Endothelial cell (in vitro differentiated cells): ENCODE measurements around the gene MYLK2. TPM values are rescaled to one million over a fixed set of nuclear protein-coding genes. Genes with fewer than 3 reads are reported as not detected.

Experiments used
- DNase-seq: peaks from one replicate; pipeline ENCODE4 v3.0.0; 2021; ENCODE audit warnings: low spot score
- H3K27ac Mint-ChIP-seq: one replicate; pipeline ENCODE4 v1.8.0; 2021; ENCODE audit warnings: mixed read lengths, inconsistent platforms; ENCODE audit not compliant: unreplicated experiment
- H3K27me3 Mint-ChIP-seq: one replicate; pipeline ENCODE4 v1.8.0; 2021; ENCODE audit warnings: mild to moderate bottlenecking, moderate library complexity, mixed read lengths, inconsistent platforms; ENCODE audit not compliant: unreplicated experiment
- H3K36me3 Mint-ChIP-seq: one replicate; pipeline ENCODE4 v1.8.0; 2021; ENCODE audit warnings: mild to moderate bottlenecking, low read depth, mixed read lengths, inconsistent platforms; ENCODE audit not compliant: unreplicated experiment
- H3K4me1 Mint-ChIP-seq: one replicate; pipeline ENCODE4 v1.8.0; 2021; ENCODE audit warnings: mild to moderate bottlenecking, mixed read lengths, inconsistent platforms; ENCODE audit not compliant: unreplicated experiment
- H3K4me3 Mint-ChIP-seq: one replicate; pipeline ENCODE4 v1.8.0; 2021; ENCODE audit warnings: mild to moderate bottlenecking, mixed read lengths, inconsistent platforms; ENCODE audit not compliant: unreplicated experiment
- H3K9me3 Mint-ChIP-seq: one replicate; pipeline ENCODE4 v1.8.0; 2021; ENCODE audit warnings: mixed read lengths, inconsistent platforms; ENCODE audit not compliant: unreplicated experiment
- total RNA-seq: library from RNA; stranded (reverse); fragmentation: NEBNext Ultra II Directional; extraction: Animal tissue kit (Norgen Biotek cat#: 25700); gene quantifications from one replicate; pipeline ENCODE4 v1.2.1, GENCODE V29; 2021; ENCODE audit not compliant: unreplicated experiment
- TF ChIP-seq, protein P1 (sequence below): fragments of 200-600 bp; sonication (generic); IDR thresholded peaks from one replicate; pipeline ENCODE4 v1.5.0; 2021; ENCODE audit warnings: antibody characterized with exemption; ENCODE audit not compliant: unreplicated experiment

MYLK2 gene
- total RNA-seq, 1 donor from 2014 or later, result 1.7 TPM

GRCh38 chr20:31815408-31816188 lies 3.6 kb upstream of the MYLK2 start:
- Mint-ChIP-seq H3K4me3 (no peak overlapping the region), H3K4me1 (peaks cover 10% of the 10 kb centered on the region), H3K27ac (no peak overlapping the region), H3K9me3 (no peaks in the 10 kb centered on the region), H3K27me3 (peaks cover 1% of the 10 kb centered on the region), H3K36me3 (peaks cover 2% of the 10 kb centered on the region)
- no peak for DNase-seq
- TF ChIP-seq, protein P1, sequence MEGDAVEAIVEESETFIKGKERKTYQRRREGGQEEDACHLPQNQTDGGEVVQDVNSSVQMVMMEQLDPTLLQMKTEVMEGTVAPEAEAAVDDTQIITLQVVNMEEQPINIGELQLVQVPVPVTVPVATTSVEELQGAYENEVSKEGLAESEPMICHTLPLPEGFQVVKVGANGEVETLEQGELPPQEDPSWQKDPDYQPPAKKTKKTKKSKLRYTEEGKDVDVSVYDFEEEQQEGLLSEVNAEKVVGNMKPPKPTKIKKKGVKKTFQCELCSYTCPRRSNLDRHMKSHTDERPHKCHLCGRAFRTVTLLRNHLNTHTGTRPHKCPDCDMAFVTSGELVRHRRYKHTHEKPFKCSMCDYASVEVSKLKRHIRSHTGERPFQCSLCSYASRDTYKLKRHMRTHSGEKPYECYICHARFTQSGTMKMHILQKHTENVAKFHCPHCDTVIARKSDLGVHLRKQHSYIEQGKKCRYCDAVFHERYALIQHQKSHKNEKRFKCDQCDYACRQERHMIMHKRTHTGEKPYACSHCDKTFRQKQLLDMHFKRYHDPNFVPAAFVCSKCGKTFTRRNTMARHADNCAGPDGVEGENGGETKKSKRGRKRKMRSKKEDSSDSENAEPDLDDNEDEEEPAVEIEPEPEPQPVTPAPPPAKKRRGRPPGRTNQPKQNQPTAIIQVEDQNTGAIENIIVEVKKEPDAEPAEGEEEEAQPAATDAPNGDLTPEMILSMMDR, result no peak

DNA sequence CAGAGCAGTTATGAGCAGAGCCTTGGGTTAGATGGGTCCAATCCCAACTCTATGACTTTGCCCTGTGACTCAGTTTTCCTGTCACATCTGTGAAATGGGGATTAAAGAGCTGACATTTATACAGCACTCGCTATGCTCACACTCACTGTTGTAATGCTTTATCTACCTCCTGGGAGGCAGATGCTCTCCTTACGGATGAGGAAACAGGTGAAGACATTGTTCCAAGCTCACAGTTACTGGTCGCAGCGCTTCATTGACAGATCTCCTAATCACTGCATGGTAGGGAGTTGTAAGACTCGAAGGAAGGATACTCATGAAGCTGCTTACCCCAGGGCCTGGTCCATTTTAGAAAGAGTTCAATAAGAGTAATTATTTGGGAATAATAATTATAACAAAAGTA lies 2.9 kb upstream of the MYLK2 start:
- DNase-seq, result no peak
- Mint-ChIP-seq H3K27me3 (peaks cover 2% of the 10 kb centered on the region), H3K4me1 (peaks cover 10% of the 10 kb centered on the region), H3K9me3 (no peaks in the 10 kb centered on the region), H3K36me3 (peaks cover 3% of the 10 kb centered on the region), H3K4me3 (no peak overlapping the region), H3K27ac (no peak overlapping the region)
- TF ChIP-seq, protein P1, result no peak

GRCh38 chr20:31817461-31817860 lies 1.7 kb upstream of the MYLK2 start:
- Mint-ChIP-seq H3K9me3 (no peaks in the 10 kb centered on the region), H3K36me3 (peaks cover 3% of the 10 kb centered on the region), H3K27ac (no peak overlapping the region), H3K4me1 (peaks cover 8% of the 10 kb centered on the region), H3K4me3 (no peak overlapping the region), H3K27me3 (peaks cover 6% of the 10 kb centered on the region)
- DNase-seq, result no peak
- TF ChIP-seq, protein P1, result no peak

- TF ChIP-seq, protein P1, result no peak
- Mint-ChIP-seq H3K4me3 (no peak overlapping the region), H3K27me3 (peaks cover 6% of the 10 kb centered on the region), H3K9me3 (no peaks in the 10 kb centered on the region), H3K27ac (no peak overlapping the region), H3K36me3 (peaks cover 3% of the 10 kb centered on the region), H3K4me1 (peaks cover 8% of the 10 kb centered on the region)
- no peak for DNase-seq
Measured at GRCh38 chr20:31818376-31818908, 714 bp upstream of the MYLK2 start.

DNA sequence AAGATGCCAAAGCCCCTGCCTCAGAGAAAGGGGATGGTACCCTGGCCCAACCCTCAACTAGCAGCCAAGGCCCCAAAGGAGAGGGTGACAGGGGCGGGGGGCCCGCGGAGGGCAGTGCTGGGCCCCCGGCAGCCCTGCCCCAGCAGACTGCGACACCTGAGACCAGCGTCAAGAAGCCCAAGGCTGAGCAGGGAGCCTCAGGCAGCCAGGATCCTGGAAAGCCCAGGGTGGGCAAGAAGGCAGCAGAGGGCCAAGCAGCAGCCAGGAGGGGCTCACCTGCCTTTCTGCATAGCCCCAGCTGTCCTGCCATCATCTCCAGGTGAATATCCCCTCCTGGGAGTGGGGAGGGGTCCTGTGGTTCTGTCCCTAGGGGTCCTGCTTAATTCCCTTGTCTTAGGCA lies 1.1 kb downstream of the MYLK2 start:
- peaks cover 6% of the 10 kb centered on the region for H3K27me3 Mint-ChIP-seq
- DNase-seq, result no peak
- no peak overlapping the region for H3K27ac Mint-ChIP-seq
- TF ChIP-seq, protein P1, result no peak
- peaks cover 8% of the 10 kb centered on the region for H3K4me1 Mint-ChIP-seq
- H3K36me3 Mint-ChIP-seq, result peaks cover 3% of the 10 kb centered on the region
- H3K4me3 Mint-ChIP-seq, result no peak overlapping the region
- no peaks in the 10 kb centered on the region for H3K9me3 Mint-ChIP-seq
